ENCODE results near the gene DCDC2.
"Not testable (repeated sequence)": the region's sequence is repeated elsewhere in the genome, so short reads cannot be mapped to it uniquely, and the experiment has no call there.

The DCDC2 gene

GRCh38 chr6:24273096-24273870, 84.6 kb downstream of the DCDC2 start:
- Mint-ChIP-seq H3K4me3 (no peak overlapping the region), H3K27me3 (peaks cover 1% of the 10 kb centered on the region), H3K27ac (no peak overlapping the region), H3K9me3 (no peaks in the 10 kb centered on the region), H3K4me1 (no peaks in the 10 kb centered on the region), H3K36me3 (ENCODE audit: low read depth) (no peaks in the 10 kb centered on the region)
- ATAC-seq, result no peak
- no peak for DNase-seq

- Mint-ChIP-seq H3K36me3 (ENCODE audit: low read depth) (no peaks in the 10 kb centered on the region), H3K27me3 (peaks cover 3% of the 10 kb centered on the region), H3K27ac (no peak overlapping the region), H3K4me1 (no peaks in the 10 kb centered on the region), H3K4me3 (no peak overlapping the region), H3K9me3 (no peaks in the 10 kb centered on the region)
- DNase-seq (no peak), ATAC-seq (no peak)
These were observed 85.3 kb downstream of the DCDC2 start for GRCh38 chr6:24272553-24272952.

GRCh38 chr6:24272148-24272547, 85.7 kb downstream of the DCDC2 start:
- DNase-seq, result no peak
- no peak overlapping the region for H3K4me3 Mint-ChIP-seq
- no peak overlapping the region for H3K27ac Mint-ChIP-seq
- H3K9me3 Mint-ChIP-seq, result no peaks in the 10 kb centered on the region
- ATAC-seq, result no peak
- peaks cover 6% of the 10 kb centered on the region for H3K27me3 Mint-ChIP-seq
- H3K36me3 Mint-ChIP-seq (ENCODE audit: low read depth), result no peaks in the 10 kb centered on the region
- no peaks in the 10 kb centered on the region for H3K4me1 Mint-ChIP-seq

- Mint-ChIP-seq H3K4me3 (no peak overlapping the region), H3K9me3 (no peaks in the 10 kb centered on the region), H3K36me3 (ENCODE audit: low read depth) (no peaks in the 10 kb centered on the region), H3K27me3 (peaks cover 5% of the 10 kb centered on the region), H3K4me1 (no peaks in the 10 kb centered on the region), H3K27ac (no peak overlapping the region)
- DNase-seq (no peak), ATAC-seq (no peak)
These were observed 87.8 kb downstream of the DCDC2 start for GRCh38 chr6:24270011-24270410.

- not testable (repeated sequence) for DNase-seq; H3K27ac Mint-ChIP-seq; H3K4me3 Mint-ChIP-seq; H3K36me3 Mint-ChIP-seq (ENCODE audit: low read depth); H3K4me1 Mint-ChIP-seq; H3K9me3 Mint-ChIP-seq; ATAC-seq
- peaks cover 28% of the 10 kb centered on the region for H3K27me3 Mint-ChIP-seq
These were observed 99.6 kb downstream of the DCDC2 start for GRCh38 chr6:24258214-24258613.

- H3K27ac Mint-ChIP-seq, result no peak overlapping the region
- H3K4me3 Mint-ChIP-seq, result no peak overlapping the region
- no peaks in the 10 kb centered on the region for H3K36me3 Mint-ChIP-seq (ENCODE audit: low read depth)
- peaks cover 23% of the 10 kb centered on the region for H3K27me3 Mint-ChIP-seq
- peaks cover 9% of the 10 kb centered on the region for H3K4me1 Mint-ChIP-seq
- peaks cover 5% of the 10 kb centered on the region for H3K9me3 Mint-ChIP-seq
- DNase-seq, result no peak
- no peak for ATAC-seq
These were observed 100.6 kb downstream of the DCDC2 start for GRCh38 chr6:24257282-24257681.

GRCh38 chr6:24255676-24256075, 102.2 kb downstream of the DCDC2 start:
- Mint-ChIP-seq H3K4me1 (peaks cover 9% of the 10 kb centered on the region), H3K27me3 (peaks cover 18% of the 10 kb centered on the region), H3K4me3 (no peak overlapping the region), H3K36me3 (ENCODE audit: low read depth) (no peaks in the 10 kb centered on the region), H3K9me3 (peaks cover 5% of the 10 kb centered on the region), H3K27ac (no peak overlapping the region)
- DNase-seq (no peak), ATAC-seq (peak; percentile 95)

- H3K4me1 Mint-ChIP-seq, result peaks cover 9% of the 10 kb centered on the region
- peaks cover 5% of the 10 kb centered on the region for H3K9me3 Mint-ChIP-seq
- DNase-seq (no peak), ATAC-seq (no peak)
- no peak overlapping the region for H3K4me3 Mint-ChIP-seq
- H3K27ac Mint-ChIP-seq, result no peak overlapping the region
- no peaks in the 10 kb centered on the region for H3K36me3 Mint-ChIP-seq (ENCODE audit: low read depth)
- peaks cover 6% of the 10 kb centered on the region for H3K27me3 Mint-ChIP-seq
These were observed 104.5 kb downstream of the DCDC2 start for GRCh38 chr6:24253360-24253759.

GRCh38 chr6:24252280-24252679, 105.6 kb downstream of the DCDC2 start:
- H3K4me3 Mint-ChIP-seq, result no peak overlapping the region
- H3K9me3 Mint-ChIP-seq, result peaks cover 5% of the 10 kb centered on the region
- no peak for ATAC-seq

GRCh38 chr6:24251339-24251738, 106.5 kb downstream of the DCDC2 start:
- Mint-ChIP-seq H3K27me3 (peaks cover 8% of the 10 kb centered on the region), H3K36me3 (ENCODE audit: low read depth) (no peaks in the 10 kb centered on the region), H3K4me3 (no peak overlapping the region), H3K4me1 (peaks cover 9% of the 10 kb centered on the region), H3K9me3 (peaks cover 5% of the 10 kb centered on the region), H3K27ac (no peak overlapping the region)
- ATAC-seq, result no peak
- no peak for DNase-seq

More at GRCh38 chr6:24252280-24252679, 105.6 kb downstream of the DCDC2 start:
- Mint-ChIP-seq H3K27me3 (peaks cover 7% of the 10 kb centered on the region), H3K4me1 (peaks cover 9% of the 10 kb centered on the region), H3K36me3 (ENCODE audit: low read depth) (no peaks in the 10 kb centered on the region), H3K27ac (no peak overlapping the region)
- DNase-seq, result no peak

GRCh38 chr6:24249926-24250325, 107.9 kb downstream of the DCDC2 start:
- peaks cover 8% of the 10 kb centered on the region for H3K27me3 Mint-ChIP-seq
- peaks cover 2% of the 10 kb centered on the region for H3K9me3 Mint-ChIP-seq
- no peak overlapping the region for H3K27ac Mint-ChIP-seq
- ATAC-seq, result no peak
- H3K4me3 Mint-ChIP-seq, result no peak overlapping the region
- H3K4me1 Mint-ChIP-seq, result peaks cover 1% of the 10 kb centered on the region
- no peaks in the 10 kb centered on the region for H3K36me3 Mint-ChIP-seq (ENCODE audit: low read depth)
- DNase-seq, result no peak

- ATAC-seq (no peak), DNase-seq (no peak)
- Mint-ChIP-seq H3K27ac (no peak overlapping the region), H3K27me3 (peaks cover 15% of the 10 kb centered on the region), H3K9me3 (no peaks in the 10 kb centered on the region), H3K4me3 (no peak overlapping the region), H3K36me3 (ENCODE audit: low read depth) (no peaks in the 10 kb centered on the region), H3K4me1 (no peaks in the 10 kb centered on the region)
These were observed 112.6 kb downstream of the DCDC2 start for GRCh38 chr6:24245275-24245674.

- Mint-ChIP-seq H3K27ac (no peak overlapping the region), H3K4me3 (no peak overlapping the region), H3K9me3 (no peaks in the 10 kb centered on the region), H3K4me1 (no peaks in the 10 kb centered on the region), H3K27me3 (peaks cover 11% of the 10 kb centered on the region), H3K36me3 (ENCODE audit: low read depth) (no peaks in the 10 kb centered on the region)
- no peak for DNase-seq
- ATAC-seq, result no peak
These were observed 114.9 kb downstream of the DCDC2 start for GRCh38 chr6:24242924-24243323.

GRCh38 chr6:24241779-24242178, 116.1 kb downstream of the DCDC2 start:
- not testable (repeated sequence) for H3K27me3 Mint-ChIP-seq; H3K36me3 Mint-ChIP-seq (ENCODE audit: low read depth); H3K27ac Mint-ChIP-seq; H3K4me3 Mint-ChIP-seq; ATAC-seq; H3K9me3 Mint-ChIP-seq; H3K4me1 Mint-ChIP-seq; DNase-seq

GRCh38 chr6:24240943-24241342, 116.9 kb downstream of the DCDC2 start:
- H3K4me1 Mint-ChIP-seq, result no peaks in the 10 kb centered on the region
- H3K4me3 Mint-ChIP-seq, result no peak overlapping the region
- H3K27me3 Mint-ChIP-seq, result peaks cover 12% of the 10 kb centered on the region
- ATAC-seq, result no peak
- H3K9me3 Mint-ChIP-seq, result no peaks in the 10 kb centered on the region
- no peak for DNase-seq
- no peaks in the 10 kb centered on the region for H3K36me3 Mint-ChIP-seq (ENCODE audit: low read depth)
- H3K27ac Mint-ChIP-seq, result no peak overlapping the region
